ENCODE data around the gene MYH6.

The MYH6 gene

GRCh38 chr14:23376482-23377197 lies 31.4 kb downstream of the MYH6 start, which contains the start of gene CMTM5:
CMTM5 (plus strand) TSS chr14:23377046; CDS start chr14:23377252, 206 bp downstream.
- no peak for DNase-seq (ENCODE audit: low read depth)

- no peak for DNase-seq (ENCODE audit: low read depth)
Observed at GRCh38 chr14:23375527-23376251, 32.4 kb downstream of the MYH6 start.

- DNase-seq (ENCODE audit: low read depth) = no peak
Observed at GRCh38 chr14:23373041-23373440, 35.0 kb downstream of the MYH6 start.

GRCh38 chr14:23372509-23372908 lies 35.6 kb downstream of the MYH6 start, which contains the start of gene IL25:
IL25 (plus strand) TSS chr14:23372809.
- no peak for DNase-seq (ENCODE audit: low read depth)

- no peak for DNase-seq (ENCODE audit: low read depth)
Observed at GRCh38 chr14:23371865-23372264, 36.2 kb downstream of the MYH6 start.

- DNase-seq (ENCODE audit: low read depth) = no peak
Observed at GRCh38 chr14:23370221-23370620, 37.9 kb downstream of the MYH6 start.

GRCh38 chr14:23366426-23366921 lies 41.6 kb downstream of the MYH6 start:
- no peak for DNase-seq (ENCODE audit: low read depth)

GRCh38 chr14:23365732-23366425 lies 42.2 kb downstream of the MYH6 start:
- no peak for DNase-seq (ENCODE audit: low read depth)

GRCh38 chr14:23365036-23365731 lies 42.9 kb downstream of the MYH6 start, which contains the start of gene EFS:
EFS (minus strand) TSS chr14:23365172; CDS start chr14:23365025, 147 bp downstream.
- DNase-seq (ENCODE audit: low read depth) = no peak

GRCh38 chr14:23364164-23365035 lies 43.7 kb downstream of the MYH6 start:
- DNase-seq (ENCODE audit: low read depth) = no peak

GRCh38 chr14:23362200-23362599 lies 45.9 kb downstream of the MYH6 start:
- DNase-seq (ENCODE audit: low read depth) = no peak

- no peak for DNase-seq (ENCODE audit: low read depth)
Observed at GRCh38 chr14:23361763-23362162, 46.3 kb downstream of the MYH6 start.

GRCh38 chr14:23361320-23361719 lies 46.8 kb downstream of the MYH6 start:
- DNase-seq (ENCODE audit: low read depth) = no peak

GRCh38 chr14:23360496-23360895 lies 47.6 kb downstream of the MYH6 start:
- no peak for DNase-seq (ENCODE audit: low read depth)

GRCh38 chr14:23359722-23360447 lies 48.2 kb downstream of the MYH6 start:
- no peak for DNase-seq (ENCODE audit: low read depth)

- no peak for DNase-seq (ENCODE audit: low read depth)
Observed at GRCh38 chr14:23359167-23359626, 48.9 kb downstream of the MYH6 start.

- no peak for DNase-seq (ENCODE audit: low read depth)
Observed at GRCh38 chr14:23358553-23359166, 49.4 kb downstream of the MYH6 start.

- no peak for DNase-seq (ENCODE audit: low read depth)
Observed at GRCh38 chr14:23358042-23358441, 50.0 kb downstream of the MYH6 start.

GRCh38 chr14:23357261-23357660 lies 50.8 kb downstream of the MYH6 start:
- DNase-seq (ENCODE audit: low read depth) = no peak

GRCh38 chr14:23356662-23357061 lies 51.4 kb downstream of the MYH6 start:
- DNase-seq (ENCODE audit: low read depth) = no peak
